Upper lobe of right lung (tissue), 1 donor: ENCODE results near the gene GABRA6. TPM values are rescaled to one million over a fixed set of nuclear protein-coding genes. Genes with fewer than 3 reads are reported as not detected.

Experiments
- ATAC-seq: fragments of 200-7000 bp; cut with Tn5 transposase; one replicate; pipeline ENCODE4 v1.9.1; 2020; ENCODE audit warnings: mild to moderate bottlenecking, moderate library complexity
- DNase-seq: peaks from one replicate; pipeline ENCODE4 v3.0.0-alpha.2; 2020
- H3K27ac ChIP-seq: fragments of 200-600 bp; one replicate; pipeline ENCODE4 v1.8.0; 2022
- H3K27me3 ChIP-seq: fragments of 200-600 bp; one replicate; pipeline ENCODE4 v1.8.0; 2022; ENCODE audit warnings: mild to moderate bottlenecking
- H3K36me3 ChIP-seq: fragments of 200-600 bp; one replicate; pipeline ENCODE4 v1.8.0; 2022
- H3K4me1 ChIP-seq: fragments of 200-600 bp; one replicate; pipeline ENCODE4 v1.8.0; 2022
- H3K4me3 ChIP-seq: fragments of 200-600 bp; one replicate; pipeline ENCODE4 v1.8.0; 2022; ENCODE audit warnings: mild to moderate bottlenecking
- H3K9me3 ChIP-seq: fragments of 200-600 bp; one replicate; pipeline ENCODE4 v1.8.0; 2022
- CTCF ChIP-seq: fragments of 200-600 bp; IDR thresholded peaks from one replicate; pipeline ENCODE4 v1.8.0; 2022; ENCODE audit warnings: antibody characterized with exemption
- intact Hi-C: fragments of 100-400 bp; cut with DNase I; formaldehyde crosslinking; loops from one replicate; pipeline ENCODE4 v1.11.0; 2022
- total RNA-seq: library from RNA; stranded (reverse); fragmentation: NEBNext Ultra II Directional; extraction: Animal tissue kit (Norgen Biotek cat#: 25700); gene quantifications from one replicate; pipeline ENCODE4 v1.2.1, GENCODE V29; 2021
- donor health status: DM: no; HTN: yes; CAD: no; lungs with severe emphysema.

GABRA6 gene
- total RNA-seq, 1 donor from 2014 or later: not detected

- ATAC-seq: no peak
- Histone ChIP-seq H3K27ac (no peak overlapping the region), H3K4me1 (no peaks in the 10 kb centered on the region), H3K27me3 (no peaks in the 10 kb centered on the region), H3K36me3 (no peaks in the 10 kb centered on the region), H3K4me3 (no peak overlapping the region), H3K9me3 (no peaks in the 10 kb centered on the region)
- no peak for TF ChIP-seq CTCF
- intact Hi-C loops: no loop called here
- no peak for DNase-seq
Observed at GRCh38 chr5:161697001-161697400, 11.5 kb downstream of the GABRA6 start.

DNA sequence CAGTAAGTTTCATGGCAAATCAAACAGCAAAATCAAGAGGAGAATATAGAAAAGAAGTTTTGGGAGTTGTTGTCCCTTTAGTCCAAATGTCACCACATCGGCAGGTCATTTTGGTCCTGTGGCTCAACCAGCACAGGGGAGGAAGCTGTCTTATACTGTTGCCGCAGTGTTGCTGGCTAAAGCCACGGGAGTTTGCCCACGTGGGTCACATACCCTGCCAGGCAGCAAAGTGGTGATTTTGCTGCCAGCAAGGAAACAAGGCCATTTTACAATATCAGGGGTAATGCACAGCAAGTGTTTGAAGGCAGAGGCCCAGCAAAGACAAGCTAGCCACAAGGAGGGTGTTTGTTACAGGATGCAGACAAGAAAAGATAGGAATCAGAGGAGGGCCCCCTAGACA, 14.5 kb downstream of the GABRA6 start:
- DNase-seq (no peak), ATAC-seq (no peak)
- H3K27me3 ChIP-seq: no peaks in the 10 kb centered on the region
- no peaks in the 10 kb centered on the region for H3K36me3 ChIP-seq
- H3K27ac ChIP-seq: no peak overlapping the region
- intact Hi-C loops: no loop called here
- H3K9me3 ChIP-seq: no peaks in the 10 kb centered on the region
- H3K4me3 ChIP-seq: no peak overlapping the region
- H3K4me1 ChIP-seq: no peaks in the 10 kb centered on the region
- no peak for TF ChIP-seq CTCF

- Histone ChIP-seq H3K27me3 (no peaks in the 10 kb centered on the region), H3K9me3 (no peaks in the 10 kb centered on the region), H3K36me3 (no peaks in the 10 kb centered on the region), H3K4me1 (no peaks in the 10 kb centered on the region), H3K4me3 (no peak overlapping the region), H3K27ac (no peak overlapping the region)
- DNase-seq (no peak), ATAC-seq (no peak)
- intact Hi-C loops: no loop called here
- no peak for TF ChIP-seq CTCF
Observed at GRCh38 chr5:161703528-161703927, 18.0 kb downstream of the GABRA6 start.

GRCh38 chr5:161707382-161707781, 21.9 kb downstream of the GABRA6 start:
- no peak overlapping the region for H3K4me3 ChIP-seq
- TF ChIP-seq CTCF: no peak
- H3K27me3 ChIP-seq: no peaks in the 10 kb centered on the region
- intact Hi-C loops: no loop called here
- H3K4me1 ChIP-seq: no peaks in the 10 kb centered on the region
- no peak overlapping the region for H3K27ac ChIP-seq
- H3K36me3 ChIP-seq: no peaks in the 10 kb centered on the region
- no peaks in the 10 kb centered on the region for H3K9me3 ChIP-seq
- no peak for DNase-seq
- ATAC-seq: no peak

- TF ChIP-seq CTCF: no peak
- Histone ChIP-seq H3K27ac (no peak overlapping the region), H3K27me3 (no peaks in the 10 kb centered on the region), H3K4me1 (no peaks in the 10 kb centered on the region), H3K9me3 (no peaks in the 10 kb centered on the region), H3K4me3 (no peak overlapping the region), H3K36me3 (no peaks in the 10 kb centered on the region)
- intact Hi-C loops: no loop called here
- ATAC-seq (no peak), DNase-seq (no peak)
Observed at GRCh38 chr5:161709239-161709638, 23.7 kb downstream of the GABRA6 start.

DNA sequence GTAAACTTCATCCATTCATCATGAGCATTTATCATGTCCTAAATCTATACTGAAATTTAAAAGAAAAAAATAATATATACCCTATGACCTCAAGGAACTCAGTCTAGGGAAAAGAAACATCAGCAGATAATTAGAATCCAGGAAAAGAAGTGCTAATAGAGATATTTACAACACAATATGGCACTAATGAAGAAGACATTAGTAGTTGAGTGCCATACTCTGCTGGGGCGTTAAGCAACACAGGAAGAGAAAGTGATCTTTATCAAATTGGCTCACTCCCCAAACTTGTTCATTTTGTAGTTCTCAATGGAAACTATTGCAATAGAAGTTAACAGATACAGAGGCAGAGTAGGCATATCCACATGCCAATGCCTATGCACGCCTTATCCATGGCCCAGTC, 27.5 kb downstream of the GABRA6 start:
- Histone ChIP-seq H3K4me1 (no peaks in the 10 kb centered on the region), H3K27ac (no peak overlapping the region), H3K27me3 (no peaks in the 10 kb centered on the region), H3K9me3 (no peaks in the 10 kb centered on the region), H3K4me3 (no peak overlapping the region), H3K36me3 (no peaks in the 10 kb centered on the region)
- ATAC-seq (no peak), DNase-seq (no peak)
- TF ChIP-seq CTCF: no peak
- intact Hi-C loops: no loop called here
